ENCODE results near the gene DNM1L. TPM values are rescaled to one million over a fixed set of nuclear protein-coding genes. Genes with fewer than 3 reads are reported as not detected.

DNM1L gene
- total and polyA plus RNA-seq, 9 of the 15 experiments (the other 6 are each of a cell fraction or from before 2014, with no cell fraction given), result 24.1 to 82.8 (median 61.5) TPM

- TF ChIP-seq PRPF4 (IDR thresholded peaks at IDR 0.05; ENCODE audit: insufficient read depth, low read depth, low read length, poor library complexity, severe bottlenecking) (no peak), DACH1 (IDR thresholded peaks at IDR 0.05; ENCODE audit: partially characterized antibody) (no peak), FOS (IDR thresholded peaks at IDR 0.05; ENCODE audit: extremely low read depth, insufficient read length) (no peak), CBX5 (IDR thresholded peaks at IDR 0.05; ENCODE audit: borderline replicate concordance, low read depth) (no peak), KHSRP (IDR thresholded peaks at IDR 0.05) (no peak), ZFP36 (IDR thresholded peaks at IDR 0.05; ENCODE audit: low read depth, low read length, partially characterized antibody) (no peak), POLR2G (IDR thresholded peaks at IDR 0.05; ENCODE audit: low read depth, low read length) (no peak)
Observed at GRCh38 chr12:32765906-32766305, 86.8 kb downstream of the DNM1L start (continued).

GRCh38 chr12:32768518-32768917, 89.4 kb downstream of the DNM1L start:
- CTCF ChIA-PET (ENCODE audit: low intra/inter-chr PET ratio), result no interaction called here
- BruUV-seq (replicated peaks), result no TSS peak
- no peaks in the 10 kb centered on the region for H3K9me1 ChIP-seq (ENCODE audit: control insufficient read depth, insufficient read depth, low read length)
- no peak overlapping the region for H3K4me3 ChIP-seq
- intact Hi-C loops (cut with micrococcal nuclease), result no loop called here
- no peaks in the 10 kb centered on the region for H3K9me3 ChIP-seq (replicated peaks; ENCODE audit: control insufficient read depth, insufficient read depth, low read depth, low read length)
- no peak for ATAC-seq
- WGBS (ENCODE audit: insufficient coverage, low coverage, missing lambda C conversion rate), result 3% methylated on average over 4 of the region's 4 CpGs
- no peak for FAIRE-seq
- H3K79me2 ChIP-seq (ENCODE audit: control insufficient read depth, insufficient read depth, low read length), result no peaks in the 10 kb centered on the region
- DNase-seq (ENCODE audit: extremely low read depth in 1 of 4, low spot score in 3 of 4), result no peak
- no peak overlapping the region for H3K27ac ChIP-seq (ENCODE audit: extremely low read depth, low read depth, low read length)
- no peak overlapping the region for H3K9ac ChIP-seq (ENCODE audit: insufficient read depth in 1 of 2, low read depth in 2 of 2, low read length in 2 of 2)
- no peaks in the 10 kb centered on the region for H3K4me1 ChIP-seq (replicated peaks in 1 of 2; ENCODE audit: control insufficient read depth in 2 of 2, insufficient read depth in 2 of 2, low read length in 2 of 2)
- no peaks in the 10 kb centered on the region for H3K36me3 ChIP-seq (ENCODE audit: control insufficient read depth, insufficient read depth, low read length)
- POLR2A ChIA-PET, result no interaction called here
- in situ Hi-C loops (cut with MboI), result no loop called here
- H2AFZ ChIP-seq (ENCODE audit: low read depth, low read length), result no peak overlapping the region
- H3K4me2 ChIP-seq (ENCODE audit: insufficient read depth, low read length), result no peak overlapping the region
- peaks cover 2 to 7% of the 10 kb centered on the region in 2 experiments; a peak in 2 of 5 replicates for H3K27me3 ChIP-seq (ENCODE audit: control insufficient read depth in 2 of 2, insufficient read depth in 2 of 2, low read length in 2 of 2)
- H4K20me1 ChIP-seq (replicated peaks; ENCODE audit: control insufficient read depth, insufficient read depth, low read length), result no peaks in the 10 kb centered on the region
- TF ChIP-seq ZNF696 (CRISPR knock-in tag; conservative IDR thresholded peaks at IDR 0.05) (no peak), ZBTB49 (CRISPR knock-in tag; IDR thresholded peaks at IDR 0.05; ENCODE audit: borderline replicate concordance) (no peak), ZNF277 (CRISPR knock-in tag; IDR thresholded peaks at IDR 0.05; ENCODE audit: borderline replicate concordance) (no peak), ZBTB1 (CRISPR knock-in tag; IDR thresholded peaks at IDR 0.05; ENCODE audit: borderline replicate concordance, low read depth) (no peak), NR1H2 (CRISPR knock-in tag; IDR thresholded peaks at IDR 0.05) (no peak), PTBP1 (IDR thresholded peaks at IDR 0.05; ENCODE audit: low read depth, low read length) (no peak), MAX (CRISPR knock-in tag; IDR thresholded peaks at IDR 0.05) (no peak), TCF7 (IDR thresholded peaks at IDR 0.05; ENCODE audit: borderline replicate concordance) (no peak), DDX20 (tag; IDR thresholded peaks at IDR 0.05; ENCODE audit: low read depth) (no peak), ARID2 (IDR thresholded peaks at IDR 0.05) (no peak), RBM17 (IDR thresholded peaks at IDR 0.05; ENCODE audit: borderline replicate concordance, low read depth, low read length) (no peak), ELK1 (CRISPR knock-in tag; IDR thresholded peaks at IDR 0.05) (no peak)
